ENCODE results near the gene HERPUD1. TPM values are rescaled to one million over a fixed set of nuclear protein-coding genes. Genes with fewer than 3 reads are reported as not detected.

Gene HERPUD1
- total RNA-seq, 1 donor from 2014 or later: 110 TPM

GRCh38 chr16:56911771-56912571 lies 20.0 kb upstream of the HERPUD1 start:
- FAIRE-seq (no peak), DNase-seq (ENCODE audit: low read depth) (no peak)
- no peak overlapping the region for H3K4me3 ChIP-seq (ENCODE audit: low read depth, low read length)
- no peaks in the 10 kb centered on the region for H3K36me3 ChIP-seq (ENCODE audit: control insufficient read depth, insufficient read depth, low read length)
- H3K27me3 ChIP-seq (ENCODE audit: control insufficient read depth, insufficient read depth, low read length): no peaks in the 10 kb centered on the region
- TF ChIP-seq CTCF (IDR thresholded peaks at IDR 0.05; ENCODE audit: insufficient read depth, low read length, severe bottlenecking): no peak

GRCh38 chr16:56912746-56913708 lies 18.9 kb upstream of the HERPUD1 start:
- Histone ChIP-seq H3K36me3 (ENCODE audit: control insufficient read depth, insufficient read depth, low read length) (no peaks in the 10 kb centered on the region), H3K27me3 (ENCODE audit: control insufficient read depth, insufficient read depth, low read length) (no peaks in the 10 kb centered on the region), H3K4me3 (ENCODE audit: low read depth, low read length) (no peak overlapping the region)
- TF ChIP-seq CTCF (IDR thresholded peaks at IDR 0.05; ENCODE audit: insufficient read depth, low read length, severe bottlenecking): no peak
- peak; percentile 98 for FAIRE-seq
- DNase-seq (ENCODE audit: low read depth): peak; percentile 92

GRCh38 chr16:56914896-56915295 lies 17.0 kb upstream of the HERPUD1 start:
- Histone ChIP-seq H3K4me3 (ENCODE audit: low read depth, low read length) (no peak overlapping the region), H3K27me3 (ENCODE audit: control insufficient read depth, insufficient read depth, low read length) (no peaks in the 10 kb centered on the region), H3K36me3 (ENCODE audit: control insufficient read depth, insufficient read depth, low read length) (no peaks in the 10 kb centered on the region)
- FAIRE-seq (no peak), DNase-seq (ENCODE audit: low read depth) (no peak)
- no peak for TF ChIP-seq CTCF (IDR thresholded peaks at IDR 0.05; ENCODE audit: insufficient read depth, low read length, severe bottlenecking)

GRCh38 chr16:56915336-56916119 lies 16.4 kb upstream of the HERPUD1 start:
- Histone ChIP-seq H3K27me3 (ENCODE audit: control insufficient read depth, insufficient read depth, low read length) (no peaks in the 10 kb centered on the region), H3K4me3 (ENCODE audit: low read depth, low read length) (no peak overlapping the region), H3K36me3 (ENCODE audit: control insufficient read depth, insufficient read depth, low read length) (no peaks in the 10 kb centered on the region)
- no peak for FAIRE-seq
- TF ChIP-seq CTCF (IDR thresholded peaks at IDR 0.05; ENCODE audit: insufficient read depth, low read length, severe bottlenecking): no peak
- no peak for DNase-seq (ENCODE audit: low read depth)

GRCh38 chr16:56916571-56917403 lies 15.2 kb upstream of the HERPUD1 start:
- no peak for TF ChIP-seq CTCF (IDR thresholded peaks at IDR 0.05; ENCODE audit: insufficient read depth, low read length, severe bottlenecking)
- no peak for FAIRE-seq
- no peak overlapping the region for H3K4me3 ChIP-seq (ENCODE audit: low read depth, low read length)

More at GRCh38 chr16:56916571-56917403, 15.2 kb upstream of the HERPUD1 start:
- no peak for DNase-seq (ENCODE audit: low read depth)
- no peaks in the 10 kb centered on the region for H3K27me3 ChIP-seq (ENCODE audit: control insufficient read depth, insufficient read depth, low read length)
- H3K36me3 ChIP-seq (ENCODE audit: control insufficient read depth, insufficient read depth, low read length): no peaks in the 10 kb centered on the region
